Renal cortex interstitium (tissue), 11 donors: ENCODE measurements around the gene SH3PXD2A. TPM values are rescaled to one million over a fixed set of nuclear protein-coding genes. Genes with fewer than 3 reads are reported as not detected.

Experiments used
- DNase-seq, 11 donors: peaks; one replicate each; pipeline ENCODE4 v3.0.0-alpha.2; 2013; ENCODE audit warnings: low read depth in 9 of 11, low spot score in 4 of 11; ENCODE audit errors: extremely low read depth in 1 of 11
- polyA plus RNA-seq, 3 donors: library from polyadenylated mRNA; unstranded; fragments of 120-200 nt; gene quantifications; one replicate each; pipeline ENCODE4 v1.2.1, GENCODE V29; 2013; ENCODE audit not compliant: insufficient read length in 3 of 3

SH3PXD2A gene
- polyA plus RNA-seq, 3 donors: 27.1 to 36.2 (median 32.3) TPM

- DNase-seq: no peak
Observed at GRCh38 chr10:103545366-103545765, 310.0 kb downstream of the SH3PXD2A start.

GRCh38 chr10:103544657-103545310 lies 310.6 kb downstream of the SH3PXD2A start:
- no peak for DNase-seq

Other genes with a start within 250 kb of the SH3PXD2A start
- 10 to 100 TPM; 21.6 to 25.3 (median 24.3) TPM for gene STN1, start 62.6 kb upstream of the SH3PXD2A start, polyA plus RNA-seq
- gene SLK, start 111.6 kb upstream of the SH3PXD2A start, polyA plus RNA-seq: 10 to 100 TPM; 56.5 to 68.6 (median 66.2) TPM
- 1 to 10 TPM in 1 of 3 donors, under 1 TPM in 2; 0.49 to 1.3 (median 0.65) TPM for gene COL17A1, start 230.3 kb upstream of the SH3PXD2A start, polyA plus RNA-seq